ENCODE data around the gene DDRGK1. TPM values are rescaled to one million over a fixed set of nuclear protein-coding genes. Genes with fewer than 3 reads are reported as not detected.
A peak's percentile ranks its signal among the peaks of the same experiment; 100 is the strongest.
"Not testable (repeated sequence)": the region's sequence is repeated elsewhere in the genome, so short reads cannot be mapped to it uniquely, and the experiment has no call there.

DDRGK1 gene
- total RNA-seq, 1 donor from 2014 or later, result 45.3 TPM

DNA sequence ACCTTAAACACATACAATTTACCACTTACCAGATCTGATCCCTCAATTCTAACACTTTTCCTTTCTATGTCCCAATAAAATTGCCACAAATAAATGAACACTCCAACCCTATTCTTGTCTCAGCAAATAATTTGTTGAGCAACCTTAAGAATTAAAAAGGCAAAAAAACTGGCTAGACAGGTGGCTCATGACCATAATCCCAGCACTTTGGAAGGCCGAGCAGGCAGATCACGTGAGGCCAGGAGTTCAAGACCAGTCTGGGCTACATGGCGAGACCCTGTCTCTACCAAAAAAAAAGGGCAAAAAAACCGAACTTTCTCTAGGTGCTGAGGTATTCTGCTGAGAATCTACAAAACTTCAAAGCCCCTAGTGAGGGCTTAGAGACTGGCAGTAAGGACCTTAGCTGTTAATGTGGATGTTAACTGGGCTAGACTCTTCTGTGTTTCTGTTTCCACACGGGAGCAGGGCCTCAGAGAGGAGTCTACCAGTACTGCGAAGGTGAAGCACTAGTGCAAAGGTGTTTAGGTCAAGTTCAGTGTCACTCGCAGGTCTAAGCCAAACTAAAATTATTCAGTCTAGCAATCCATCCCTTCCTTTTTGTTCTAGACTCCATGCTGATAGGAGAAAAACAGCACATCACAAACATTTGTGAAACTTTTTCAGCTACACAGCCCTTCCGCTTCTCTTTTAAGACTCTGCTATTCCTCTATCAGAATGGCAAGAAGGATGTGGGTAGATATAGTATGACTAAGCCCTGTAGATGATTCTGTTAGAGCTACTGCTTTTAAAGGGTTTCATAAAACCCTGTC, 47.5 kb downstream of the DDRGK1 start:
- peaks cover 4% of the 10 kb centered on the region for H3K27me3 Mint-ChIP-seq (ENCODE audit: unreplicated experiment)
- no peak overlapping the region for H3K27ac Mint-ChIP-seq (ENCODE audit: unreplicated experiment)
- DNase-seq (ENCODE audit: low spot score), result no peak
- H3K4me3 Mint-ChIP-seq (ENCODE audit: unreplicated experiment), result peak overlapping the region; percentile 97
- peaks cover 19% of the 10 kb centered on the region for H3K4me1 Mint-ChIP-seq (ENCODE audit: unreplicated experiment)
- no peaks in the 10 kb centered on the region for H3K36me3 Mint-ChIP-seq (ENCODE audit: low read depth, unreplicated experiment)
- H3K9me3 Mint-ChIP-seq (ENCODE audit: unreplicated experiment), result no peaks in the 10 kb centered on the region
- TF ChIP-seq, protein P1, sequence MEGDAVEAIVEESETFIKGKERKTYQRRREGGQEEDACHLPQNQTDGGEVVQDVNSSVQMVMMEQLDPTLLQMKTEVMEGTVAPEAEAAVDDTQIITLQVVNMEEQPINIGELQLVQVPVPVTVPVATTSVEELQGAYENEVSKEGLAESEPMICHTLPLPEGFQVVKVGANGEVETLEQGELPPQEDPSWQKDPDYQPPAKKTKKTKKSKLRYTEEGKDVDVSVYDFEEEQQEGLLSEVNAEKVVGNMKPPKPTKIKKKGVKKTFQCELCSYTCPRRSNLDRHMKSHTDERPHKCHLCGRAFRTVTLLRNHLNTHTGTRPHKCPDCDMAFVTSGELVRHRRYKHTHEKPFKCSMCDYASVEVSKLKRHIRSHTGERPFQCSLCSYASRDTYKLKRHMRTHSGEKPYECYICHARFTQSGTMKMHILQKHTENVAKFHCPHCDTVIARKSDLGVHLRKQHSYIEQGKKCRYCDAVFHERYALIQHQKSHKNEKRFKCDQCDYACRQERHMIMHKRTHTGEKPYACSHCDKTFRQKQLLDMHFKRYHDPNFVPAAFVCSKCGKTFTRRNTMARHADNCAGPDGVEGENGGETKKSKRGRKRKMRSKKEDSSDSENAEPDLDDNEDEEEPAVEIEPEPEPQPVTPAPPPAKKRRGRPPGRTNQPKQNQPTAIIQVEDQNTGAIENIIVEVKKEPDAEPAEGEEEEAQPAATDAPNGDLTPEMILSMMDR (IDR thresholded peaks at IDR 0.05; ENCODE audit: unreplicated experiment), result no peak

- H3K36me3 Mint-ChIP-seq (ENCODE audit: low read depth, unreplicated experiment), result peaks cover 14% of the 10 kb centered on the region
- not testable (repeated sequence) for H3K27me3 Mint-ChIP-seq (ENCODE audit: unreplicated experiment); H3K9me3 Mint-ChIP-seq (ENCODE audit: unreplicated experiment); H3K4me3 Mint-ChIP-seq (ENCODE audit: unreplicated experiment); H3K4me1 Mint-ChIP-seq (ENCODE audit: unreplicated experiment); DNase-seq (ENCODE audit: low spot score); H3K27ac Mint-ChIP-seq (ENCODE audit: unreplicated experiment)
Measured at GRCh38 chr20:3152057-3152644, 52.3 kb downstream of the DDRGK1 start.

- Mint-ChIP-seq H3K4me1 (ENCODE audit: unreplicated experiment) (no peaks in the 10 kb centered on the region), H3K27me3 (ENCODE audit: unreplicated experiment) (no peaks in the 10 kb centered on the region), H3K27ac (ENCODE audit: unreplicated experiment) (no peak overlapping the region), H3K9me3 (ENCODE audit: unreplicated experiment) (no peaks in the 10 kb centered on the region), H3K4me3 (ENCODE audit: unreplicated experiment) (no peak overlapping the region), H3K36me3 (ENCODE audit: low read depth, unreplicated experiment) (peaks cover 17% of the 10 kb centered on the region)
- TF ChIP-seq, protein P1 (IDR thresholded peaks at IDR 0.05; ENCODE audit: unreplicated experiment), result no peak
- no peak for DNase-seq (ENCODE audit: low spot score)
Measured at GRCh38 chr20:3150908-3151307, 53.6 kb downstream of the DDRGK1 start.

DNA sequence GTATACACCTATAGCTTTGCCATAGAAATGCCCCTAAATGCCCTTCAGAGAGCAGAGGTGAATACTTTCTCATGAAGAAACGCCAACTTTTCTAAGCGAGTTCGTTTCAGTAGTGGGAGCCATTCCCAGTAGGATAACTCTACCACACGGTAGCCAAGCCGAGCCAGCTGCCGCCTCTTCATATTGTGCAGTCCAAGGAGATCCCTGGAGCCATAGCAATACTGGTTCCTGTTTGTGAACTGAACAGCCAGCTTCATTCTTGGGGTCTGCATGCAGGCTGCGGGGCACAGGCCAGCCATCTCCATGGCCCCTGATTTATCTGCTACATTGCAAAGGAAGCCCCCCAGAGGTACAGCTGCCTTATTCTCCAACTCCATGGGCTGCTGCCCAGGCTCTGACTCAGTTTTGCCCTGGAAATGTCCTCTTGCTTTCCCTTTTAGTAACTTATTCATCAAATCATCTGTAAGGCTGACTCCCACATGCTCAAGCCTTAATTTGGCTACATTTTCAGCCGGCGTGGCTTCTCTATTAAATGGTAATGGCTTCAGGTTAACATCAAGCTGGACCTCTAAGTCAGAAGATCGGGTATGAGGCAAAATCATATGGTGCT, 57.6 kb downstream of the DDRGK1 start:
- DNase-seq (ENCODE audit: low spot score), result no peak
- Mint-ChIP-seq H3K27me3 (ENCODE audit: unreplicated experiment) (no peaks in the 10 kb centered on the region), H3K27ac (ENCODE audit: unreplicated experiment) (no peak overlapping the region), H3K36me3 (ENCODE audit: low read depth, unreplicated experiment) (peaks cover 17% of the 10 kb centered on the region), H3K4me3 (ENCODE audit: unreplicated experiment) (peak overlapping the region; percentile 6), H3K4me1 (ENCODE audit: unreplicated experiment) (no peaks in the 10 kb centered on the region), H3K9me3 (ENCODE audit: unreplicated experiment) (no peaks in the 10 kb centered on the region)
- TF ChIP-seq, protein P1 (IDR thresholded peaks at IDR 0.05; ENCODE audit: unreplicated experiment), result no peak

DNA sequence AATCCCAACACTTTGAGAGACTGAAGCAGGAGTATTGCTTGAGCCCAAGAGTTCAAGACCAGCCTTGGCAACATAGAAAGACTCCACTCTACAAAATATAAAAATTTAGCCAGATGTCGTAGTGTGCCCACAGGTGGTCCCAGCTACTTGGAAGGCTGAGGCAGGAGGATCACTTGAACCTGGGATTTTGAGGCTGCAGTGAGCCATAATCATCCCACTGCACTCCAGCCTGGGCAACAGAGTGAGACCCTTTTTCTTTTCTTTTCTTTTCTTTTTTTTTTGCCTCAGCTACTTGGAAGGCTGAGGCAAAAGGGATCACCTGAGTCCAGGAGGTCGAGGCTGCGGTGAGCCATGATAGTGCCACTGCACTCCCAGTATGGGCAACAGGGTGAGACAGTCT, 62.7 kb downstream of the DDRGK1 start:
- H3K4me3 Mint-ChIP-seq (ENCODE audit: unreplicated experiment), result no peak overlapping the region
- no peak for DNase-seq (ENCODE audit: low spot score)
- no peaks in the 10 kb centered on the region for H3K9me3 Mint-ChIP-seq (ENCODE audit: unreplicated experiment)
- H3K27ac Mint-ChIP-seq (ENCODE audit: unreplicated experiment), result no peak overlapping the region
- TF ChIP-seq, protein P1 (IDR thresholded peaks at IDR 0.05; ENCODE audit: unreplicated experiment), result no peak
- no peaks in the 10 kb centered on the region for H3K27me3 Mint-ChIP-seq (ENCODE audit: unreplicated experiment)
- H3K36me3 Mint-ChIP-seq (ENCODE audit: low read depth, unreplicated experiment), result no peaks in the 10 kb centered on the region
- no peaks in the 10 kb centered on the region for H3K4me1 Mint-ChIP-seq (ENCODE audit: unreplicated experiment)

Other genes starting within 250 kb of the DDRGK1 start
- 0.87 TPM for gene GNRH2, start 161.1 kb downstream of the DDRGK1 start, total RNA-seq (ENCODE audit: unreplicated experiment)
- gene MRPS26, start 158.6 kb downstream of the DDRGK1 start, total RNA-seq (ENCODE audit: unreplicated experiment), result 28.9 TPM
- not detected for gene OXT, start 133.1 kb downstream of the DDRGK1 start, total RNA-seq (ENCODE audit: unreplicated experiment)
- gene AVP, start 120.0 kb downstream of the DDRGK1 start, total RNA-seq (ENCODE audit: unreplicated experiment), result not detected
- 17.2 TPM for gene FASTKD5, start 44.8 kb downstream of the DDRGK1 start, total RNA-seq (ENCODE audit: unreplicated experiment)
- gene UBOX5, start 44.8 kb downstream of the DDRGK1 start, total RNA-seq (ENCODE audit: unreplicated experiment), result 6.9 TPM
- gene LZTS3, start 31.1 kb downstream of the DDRGK1 start, total RNA-seq (ENCODE audit: unreplicated experiment), result 6.1 TPM
- gene ITPA, start 4.8 kb upstream of the DDRGK1 start, total RNA-seq (ENCODE audit: unreplicated experiment), result 45.9 TPM
- 30.6 TPM for gene SLC4A11, start 34.5 kb upstream of the DDRGK1 start, total RNA-seq (ENCODE audit: unreplicated experiment)
- gene DNAAF9, start 203.0 kb upstream of the DDRGK1 start, total RNA-seq (ENCODE audit: unreplicated experiment), result 18.8 TPM

Data from endothelial cell (in vitro differentiated cells).